Sigmoid colon (tissue), 4 donors: ENCODE measurements around the gene VAMP2.

Source experiments
- CTCF ChIP-seq, 4 experiments: fragments of 450-650 bp in 3 of 4; fragments of 200-600 bp in 1 of 4; IDR thresholded peaks; one replicate each; pipeline ENCODE4 v1.5.1; 2016 to 2019; ENCODE audit warnings: antibody characterized with exemption in 4 of 4, mild to moderate bottlenecking in 3 of 4, moderate library complexity in 2 of 4
- EP300 ChIP-seq, 4 donors: sonication (generic); formaldehyde crosslinking; IDR thresholded peaks; one replicate each; pipeline ENCODE4 v1.6.1; 2017; ENCODE audit warnings: antibody characterized with exemption in 4 of 4
- POLR2A ChIP-seq, 2 donors: fragments of 450-650 bp; IDR thresholded peaks; one replicate each; pipeline ENCODE4 v1.6.1; 2016; ENCODE audit warnings: antibody characterized with exemption in 2 of 2, mild to moderate bottlenecking in 2 of 2, moderate library complexity in 2 of 2
- POLR2AphosphoS5 ChIP-seq, 4 donors: sonication (generic); formaldehyde crosslinking; IDR thresholded peaks; one replicate each; pipeline ENCODE4 v1.6.1; 2017; ENCODE audit warnings: antibody characterized with exemption in 4 of 4

- TF ChIP-seq CTCF (IDR thresholded peaks at IDR 0.05) (no peak), POLR2A (IDR thresholded peaks at IDR 0.05) (no peak), EP300 (IDR thresholded peaks at IDR 0.05) (no peak), POLR2AphosphoS5 (IDR thresholded peaks at IDR 0.05) (no peak)
Measured at GRCh38 chr17:8124350-8125153, 38.2 kb downstream of the VAMP2 start.
